Measurements from ENCODE around the gene RFX2. TPM values are rescaled to one million over a fixed set of nuclear protein-coding genes. Genes with fewer than 3 reads are reported as not detected.

The RFX2 gene
- total RNA-seq, 4 donors from 2014 or later = 0.31 to 10.5 (median 2.2) TPM

DNA sequence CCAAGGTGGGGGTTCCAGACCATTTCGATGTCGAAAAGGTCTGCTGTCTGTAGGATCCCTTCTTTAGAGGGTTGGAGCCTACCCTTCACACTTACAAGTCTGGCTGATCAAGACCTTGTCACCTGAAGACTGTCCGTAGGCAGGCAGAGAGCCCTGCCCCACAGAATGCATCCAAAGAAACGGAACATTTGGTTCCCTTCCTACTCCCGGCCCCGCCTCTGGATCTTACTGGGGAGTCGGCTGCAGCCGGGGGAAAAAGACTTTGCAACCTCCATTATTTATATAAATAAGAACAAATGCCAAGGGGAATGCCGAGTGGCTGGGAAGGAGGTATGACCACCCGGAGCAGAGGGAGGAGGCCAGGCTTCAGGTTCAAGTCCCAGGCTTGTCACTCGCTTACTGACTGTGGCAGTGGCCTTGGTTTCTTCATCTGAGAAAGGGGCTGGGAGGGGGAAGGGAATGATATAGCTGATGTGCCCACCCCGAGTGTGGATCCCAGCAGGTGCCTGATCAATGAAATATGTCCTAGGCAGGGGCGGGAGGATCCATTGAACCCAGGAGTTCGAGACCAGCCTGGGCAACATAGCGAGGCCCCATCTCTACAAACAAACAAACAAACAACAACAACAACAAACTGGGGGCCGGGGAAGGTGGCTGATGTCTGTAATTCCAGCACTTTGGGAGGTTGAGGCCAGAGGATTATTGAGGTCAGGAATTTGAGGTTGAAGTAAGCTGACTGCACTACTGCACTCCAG is 48.7 kb downstream of the RFX2 start:
- Histone ChIP-seq H3K4me1 (peaks cover 31 to 40% of the 10 kb centered on the region in 2 donors), H3K36me3 (no peaks in the 10 kb centered on the region), H3K27me3 (peaks cover 0 to 3% (median 0%) of the 10 kb centered on the region in 3 donors), H3K4me3 (no peak overlapping the region), H3K27ac (peak overlapping the region; percentile 7 to 51 (median 43)), H3K9me3 (no peaks in the 10 kb centered on the region)
- in situ Hi-C loops (cut with MboI; ENCODE audit: low sequenced_read_pairs in 4 of 4) = no loop called here
- no peak for ATAC-seq
- TF ChIP-seq POLR2A (IDR thresholded peaks at IDR 0.05) = no peak
- TF ChIP-seq, protein P1, sequence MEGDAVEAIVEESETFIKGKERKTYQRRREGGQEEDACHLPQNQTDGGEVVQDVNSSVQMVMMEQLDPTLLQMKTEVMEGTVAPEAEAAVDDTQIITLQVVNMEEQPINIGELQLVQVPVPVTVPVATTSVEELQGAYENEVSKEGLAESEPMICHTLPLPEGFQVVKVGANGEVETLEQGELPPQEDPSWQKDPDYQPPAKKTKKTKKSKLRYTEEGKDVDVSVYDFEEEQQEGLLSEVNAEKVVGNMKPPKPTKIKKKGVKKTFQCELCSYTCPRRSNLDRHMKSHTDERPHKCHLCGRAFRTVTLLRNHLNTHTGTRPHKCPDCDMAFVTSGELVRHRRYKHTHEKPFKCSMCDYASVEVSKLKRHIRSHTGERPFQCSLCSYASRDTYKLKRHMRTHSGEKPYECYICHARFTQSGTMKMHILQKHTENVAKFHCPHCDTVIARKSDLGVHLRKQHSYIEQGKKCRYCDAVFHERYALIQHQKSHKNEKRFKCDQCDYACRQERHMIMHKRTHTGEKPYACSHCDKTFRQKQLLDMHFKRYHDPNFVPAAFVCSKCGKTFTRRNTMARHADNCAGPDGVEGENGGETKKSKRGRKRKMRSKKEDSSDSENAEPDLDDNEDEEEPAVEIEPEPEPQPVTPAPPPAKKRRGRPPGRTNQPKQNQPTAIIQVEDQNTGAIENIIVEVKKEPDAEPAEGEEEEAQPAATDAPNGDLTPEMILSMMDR (IDR thresholded peaks at IDR 0.05 in 4 of 5, conservative IDR thresholded peaks at IDR 0.05 in 1 of 5) = no peak
- intact Hi-C loops (cut with DNase I; ENCODE audit: low total_unique reads) = no loop called here
- DNase-seq = peak in 1 of 2 donors; percentile 33

DNA sequence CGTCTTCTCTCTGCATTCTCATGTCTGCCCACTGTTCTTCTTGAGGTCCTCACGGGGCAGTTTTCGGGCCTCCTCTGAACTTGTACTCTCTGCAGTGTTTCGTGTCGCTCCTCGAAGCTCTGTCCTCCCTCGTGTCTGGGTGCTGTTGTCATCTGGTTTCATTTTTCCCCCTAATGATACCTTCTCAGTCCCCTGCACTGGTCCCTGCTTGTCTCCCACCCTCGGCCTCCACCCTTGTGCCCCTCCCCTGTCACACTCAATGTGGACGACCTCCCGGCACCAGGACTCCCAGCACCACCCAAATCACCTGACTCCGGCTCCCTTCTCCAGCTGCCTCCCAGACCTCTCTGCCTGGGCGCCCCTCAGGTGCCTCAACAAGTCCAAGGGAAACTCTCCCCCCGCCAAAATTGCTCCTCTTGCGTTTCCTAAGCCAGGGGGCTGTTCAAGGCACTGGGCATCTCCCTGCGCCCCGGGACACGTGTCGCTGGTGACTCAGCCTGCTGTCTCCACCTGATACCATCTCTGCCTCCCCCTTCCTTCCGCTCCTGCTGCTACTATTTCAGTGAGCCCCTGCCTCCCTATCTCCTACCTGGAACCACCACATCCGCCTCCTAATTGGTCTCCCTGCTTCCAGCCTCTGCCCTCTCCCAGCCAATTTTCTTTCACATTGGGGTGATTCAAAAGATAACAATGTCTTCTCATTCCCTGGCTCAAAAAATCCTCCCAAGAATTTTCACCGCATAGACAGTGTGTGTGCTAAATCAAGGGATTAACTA is 49.5 kb downstream of the RFX2 start:
- intact Hi-C loops (cut with DNase I; ENCODE audit: low total_unique reads) = no loop called here
- H3K4me1 ChIP-seq = peaks cover 30 to 40% of the 10 kb centered on the region in 2 donors
- no peak for DNase-seq

DNA sequence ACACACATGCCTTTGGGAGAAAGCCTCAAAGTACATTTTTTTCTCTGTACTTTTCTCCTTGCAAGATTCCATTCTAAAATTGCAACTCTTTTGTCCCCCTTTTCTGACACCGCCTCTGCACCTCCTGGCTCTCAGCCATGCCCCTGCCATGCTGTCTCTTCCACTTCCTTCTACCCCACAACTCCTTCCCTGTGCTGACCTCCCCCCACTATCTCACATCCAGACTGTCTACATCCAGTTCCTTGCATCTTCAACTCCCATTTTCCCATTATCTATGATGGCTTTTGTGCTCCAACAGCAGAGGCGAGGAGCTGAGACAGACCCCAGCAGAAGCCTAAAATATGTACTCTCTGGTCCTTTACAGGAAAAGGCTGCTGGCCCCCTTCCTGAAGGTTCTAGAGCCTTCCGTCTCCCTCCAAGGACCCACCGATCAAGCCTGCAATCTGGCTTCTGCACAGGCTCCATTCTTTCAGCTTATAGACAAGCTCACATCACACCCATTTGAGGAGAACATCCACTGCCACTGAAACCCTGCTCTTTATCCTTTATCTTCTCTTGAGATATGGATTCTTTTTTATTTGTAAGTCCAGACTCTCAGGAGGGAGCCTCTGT is 50.2 kb downstream of the RFX2 start:
- Histone ChIP-seq H3K4me1 (peaks cover 27 to 40% of the 10 kb centered on the region in 2 donors), H3K36me3 (no peaks in the 10 kb centered on the region), H3K4me3 (no peak overlapping the region), H3K27ac (peak overlapping the region in 1 of 4 donors; percentile 40), H3K27me3 (no peaks in the 10 kb centered on the region), H3K9me3 (no peaks in the 10 kb centered on the region)
- TF ChIP-seq POLR2A (IDR thresholded peaks at IDR 0.05) = no peak
- TF ChIP-seq, protein P1 (IDR thresholded peaks at IDR 0.05 in 4 of 5, conservative IDR thresholded peaks at IDR 0.05 in 1 of 5) = no peak
- intact Hi-C loops (cut with DNase I; ENCODE audit: low total_unique reads) = loop anchor here (10.0 kb wide), 2 partner anchors 165 to 215 kb away; partner anchors contain the start of gene MLLT1
- in situ Hi-C loops (cut with MboI; ENCODE audit: low sequenced_read_pairs in 4 of 4) = no loop called here
- ATAC-seq = no peak
- no peak for DNase-seq

More for the DNA sequence above, 49.5 kb downstream of the RFX2 start:
- no peaks in the 10 kb centered on the region for H3K9me3 ChIP-seq
- in situ Hi-C loops (cut with MboI; ENCODE audit: low sequenced_read_pairs in 4 of 4) = no loop called here
- peaks cover 0 to 3% (median 0%) of the 10 kb centered on the region in 3 donors for H3K27me3 ChIP-seq
- no peak overlapping the region for H3K4me3 ChIP-seq
- TF ChIP-seq POLR2A (IDR thresholded peaks at IDR 0.05) = no peak
- TF ChIP-seq, protein P1 (IDR thresholded peaks at IDR 0.05 in 4 of 5, conservative IDR thresholded peaks at IDR 0.05 in 1 of 5) = no peak
- H3K36me3 ChIP-seq = no peaks in the 10 kb centered on the region
- peak overlapping the region in 2 of 4 donors; percentile 12 to 40 for H3K27ac ChIP-seq
- no peak for ATAC-seq

DNA sequence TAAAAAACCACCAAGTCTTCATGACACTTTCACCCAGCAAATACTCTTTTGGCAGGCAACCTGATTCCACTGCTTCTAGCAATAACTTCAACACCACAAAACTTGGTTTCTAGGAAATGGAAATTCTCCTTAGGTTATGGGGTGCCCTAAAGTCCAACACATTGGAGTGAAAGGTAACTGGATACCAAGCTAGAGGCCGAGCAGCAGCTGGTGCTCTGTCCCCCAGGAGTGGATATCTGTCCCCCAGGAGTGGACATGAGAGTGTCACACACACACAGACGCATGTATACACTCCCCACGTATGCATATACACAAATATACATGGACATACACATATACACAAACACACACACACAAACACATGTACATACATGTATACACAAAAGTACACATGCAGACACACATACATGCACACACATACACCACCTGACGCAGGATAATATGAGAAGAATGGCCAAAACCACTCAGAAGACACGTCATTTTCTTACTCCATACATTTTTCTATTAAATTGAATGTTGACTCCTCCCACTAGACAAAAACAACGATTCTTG is 50.8 kb downstream of the RFX2 start:
- in situ Hi-C loops (cut with MboI; ENCODE audit: low sequenced_read_pairs in 4 of 4) = no loop called here
- TF ChIP-seq POLR2A (IDR thresholded peaks at IDR 0.05) = no peak
- TF ChIP-seq, protein P1 (IDR thresholded peaks at IDR 0.05 in 4 of 5, conservative IDR thresholded peaks at IDR 0.05 in 1 of 5) = no peak
- H3K9me3 ChIP-seq = no peaks in the 10 kb centered on the region
- DNase-seq = no peak
- no peak for ATAC-seq
- H3K27ac ChIP-seq = peak overlapping the region in 1 of 4 donors; percentile 87
- no peaks in the 10 kb centered on the region for H3K36me3 ChIP-seq
- peaks cover 27 to 40% of the 10 kb centered on the region in 2 donors for H3K4me1 ChIP-seq
- no peaks in the 10 kb centered on the region for H3K27me3 ChIP-seq
- intact Hi-C loops (cut with DNase I; ENCODE audit: low total_unique reads) = loop anchor here (10.0 kb wide), 2 partner anchors 165 to 215 kb away; partner anchors contain the start of gene MLLT1
- H3K4me3 ChIP-seq = no peak overlapping the region

Measured in gastrocnemius medialis (tissue), 4 donors.